GM18909 (cell line): ENCODE data around the gene WDR37.
"Not testable (repeated sequence)": the region's sequence is repeated elsewhere in the genome, so short reads cannot be mapped to it uniquely, and the experiment has no call there.

ENCODE experiments used
- ATAC-seq: cut with Tn5 transposase; IDR thresholded peaks from one replicate; pipeline ENCODE4 v1.9.1; 2021; ENCODE audit warnings: mild to moderate bottlenecking; ENCODE audit not compliant: unreplicated experiment, poor library complexity

The WDR37 gene

DNA sequence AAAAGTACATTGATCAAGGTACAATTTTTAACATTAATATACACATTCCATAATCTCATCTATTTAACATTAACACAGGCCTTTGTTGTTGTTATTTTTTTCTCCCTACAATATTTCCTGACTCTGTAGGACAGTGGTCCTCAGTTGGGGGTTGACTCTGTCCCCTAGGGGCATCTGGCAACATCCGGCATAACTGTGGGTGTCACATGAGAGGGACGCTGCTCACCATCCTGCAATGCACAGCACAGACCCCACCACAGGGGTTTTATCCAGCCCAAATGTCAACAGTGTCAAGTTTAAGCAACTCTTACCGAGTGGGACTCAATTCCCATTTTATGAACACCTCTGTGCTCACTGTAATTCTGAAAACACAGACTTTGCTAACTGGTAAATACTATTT lies 16.1 kb upstream of the WDR37 start:
- no peak for ATAC-seq

DNA sequence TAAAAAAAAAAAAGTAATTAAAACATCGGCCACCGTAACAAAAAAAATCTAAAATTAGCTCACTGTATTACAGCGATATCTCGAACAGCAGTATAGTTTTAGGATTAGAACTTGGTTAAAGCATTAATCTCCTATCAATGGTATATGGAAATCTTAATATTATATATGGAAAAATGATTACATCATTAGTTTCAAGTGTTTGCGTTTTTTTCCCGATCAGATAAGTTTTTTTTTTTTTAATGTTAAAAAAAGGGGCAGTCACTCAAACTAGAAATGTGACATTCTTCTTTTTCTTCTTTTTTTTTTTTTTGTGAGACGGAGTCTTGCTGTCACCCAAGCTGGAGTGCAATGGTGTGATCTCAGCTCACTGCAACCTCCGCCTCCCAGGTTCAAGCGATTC lies 14.7 kb upstream of the WDR37 start:
- no peak for ATAC-seq

DNA sequence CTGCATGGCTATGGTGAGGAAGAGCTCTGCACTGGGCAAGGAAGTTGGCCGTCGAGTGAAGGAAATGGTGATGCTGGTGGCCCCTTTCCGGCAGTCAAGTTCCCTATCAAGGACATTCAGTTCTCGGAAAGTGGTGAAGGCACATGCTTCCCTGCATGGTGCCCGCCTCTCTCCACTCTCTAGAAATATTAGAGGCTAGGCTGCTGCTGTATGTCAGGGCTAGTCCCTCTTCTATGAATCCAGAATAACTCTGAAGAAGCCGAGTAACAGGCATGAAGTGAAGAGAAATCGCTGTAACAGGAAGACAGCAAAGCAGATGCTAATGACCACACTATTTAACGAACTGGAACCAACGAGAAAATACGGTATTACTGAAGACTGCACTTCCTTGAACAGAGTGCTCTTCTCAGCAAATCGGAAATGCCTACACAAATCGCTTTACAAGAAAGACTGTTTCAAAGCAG lies 12.6 kb upstream of the WDR37 start:
- peak; percentile 63 for ATAC-seq

DNA sequence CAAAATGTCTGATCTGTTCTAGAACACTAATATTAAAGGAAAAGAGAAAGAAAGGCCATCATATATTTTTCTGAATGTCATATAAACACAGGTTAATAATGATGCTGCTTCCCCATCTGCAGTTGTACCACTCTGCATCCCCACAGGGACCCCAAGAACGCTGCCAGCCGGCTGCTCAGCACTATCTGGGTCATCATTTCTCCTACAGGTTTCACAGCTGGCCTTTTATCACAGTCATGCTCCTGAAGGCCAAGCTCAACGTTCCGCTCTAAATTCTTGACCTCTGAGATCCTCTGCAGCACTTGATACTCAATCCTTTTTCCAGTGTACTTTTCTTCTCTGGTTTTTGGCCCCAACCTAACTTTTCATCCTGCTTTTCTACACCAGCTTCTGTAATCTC lies 12.0 kb upstream of the WDR37 start:
- ATAC-seq = no peak

DNA sequence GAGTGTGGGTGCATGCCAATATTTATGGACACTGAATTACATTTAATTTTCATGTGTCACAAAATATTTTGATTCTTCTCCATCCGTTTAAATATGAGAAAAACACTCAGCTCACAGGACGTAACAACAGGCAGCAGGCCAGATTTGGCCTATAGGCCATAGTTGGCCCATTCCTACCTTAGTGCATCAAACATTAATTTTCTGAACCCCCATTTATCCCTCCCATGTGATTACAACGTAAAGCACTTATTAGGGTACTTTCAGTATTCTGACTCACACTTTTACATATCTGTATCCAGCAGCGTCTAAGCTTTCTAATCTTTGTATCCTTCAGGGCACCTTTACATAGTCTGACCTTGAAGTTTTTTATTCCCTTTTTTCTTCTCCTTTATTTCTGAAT lies 11.2 kb upstream of the WDR37 start:
- ATAC-seq = no peak

DNA sequence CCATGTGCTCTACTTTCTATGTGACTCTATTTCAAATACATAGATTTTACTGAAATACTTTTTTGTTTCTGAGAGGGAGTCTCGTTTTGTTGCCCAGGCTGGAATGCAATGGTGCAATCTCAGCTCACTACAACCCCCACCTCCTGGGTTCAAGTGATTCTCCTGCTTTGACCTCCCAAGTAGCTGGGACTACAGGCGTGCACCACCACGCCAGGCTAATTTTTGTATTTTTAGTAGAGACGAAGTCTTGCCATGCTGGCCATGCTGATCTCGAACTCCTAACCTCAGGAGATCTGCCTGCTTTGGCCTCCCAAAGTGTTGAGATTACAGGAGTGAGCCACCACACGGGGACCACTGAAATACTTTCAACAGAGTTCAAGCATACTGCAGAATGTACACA lies 10.8 kb upstream of the WDR37 start:
- ATAC-seq = no peak

- ATAC-seq = no peak
Observed at GRCh38 chr10:1047937-1048336, 8.2 kb upstream of the WDR37 start.

GRCh38 chr10:1048349-1048731 lies 7.8 kb upstream of the WDR37 start:
- ATAC-seq = no peak

- ATAC-seq = peak; percentile 84
Observed at GRCh38 chr10:1048732-1049424, 7.3 kb upstream of the WDR37 start, which contains the start of gene IDI1. Gene IDI1, minus strand, starts transcription at chr10:1049119. Its CDS starts 116 bp downstream, at chr10:1049003.

GRCh38 chr10:1049425-1049958 lies 6.7 kb upstream of the WDR37 start:
- peak; percentile 1 for ATAC-seq

- no peak for ATAC-seq
Observed at GRCh38 chr10:1050145-1050544, 6.0 kb upstream of the WDR37 start.

DNA sequence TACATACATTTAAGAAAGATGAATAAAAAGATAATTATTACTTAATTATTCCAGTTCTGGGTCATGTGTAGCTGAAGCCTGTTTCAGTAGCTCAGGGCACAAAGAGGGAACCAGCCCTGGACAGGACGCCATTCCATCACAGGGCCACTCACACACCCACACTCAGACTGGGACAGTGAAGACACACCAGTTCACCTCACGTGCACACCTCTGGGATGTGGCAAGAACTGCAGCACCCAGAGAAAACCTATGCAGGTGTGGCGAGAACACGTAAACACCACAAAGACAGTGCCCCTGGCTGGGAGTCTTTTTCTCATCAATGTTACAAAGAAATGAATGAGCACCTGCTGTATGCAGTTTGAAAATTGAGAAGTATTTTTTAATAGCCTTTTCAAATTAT lies 5.6 kb upstream of the WDR37 start:
- ATAC-seq = no peak

GRCh38 chr10:1054684-1055083 lies 1.5 kb upstream of the WDR37 start:
- ATAC-seq = no peak

DNA sequence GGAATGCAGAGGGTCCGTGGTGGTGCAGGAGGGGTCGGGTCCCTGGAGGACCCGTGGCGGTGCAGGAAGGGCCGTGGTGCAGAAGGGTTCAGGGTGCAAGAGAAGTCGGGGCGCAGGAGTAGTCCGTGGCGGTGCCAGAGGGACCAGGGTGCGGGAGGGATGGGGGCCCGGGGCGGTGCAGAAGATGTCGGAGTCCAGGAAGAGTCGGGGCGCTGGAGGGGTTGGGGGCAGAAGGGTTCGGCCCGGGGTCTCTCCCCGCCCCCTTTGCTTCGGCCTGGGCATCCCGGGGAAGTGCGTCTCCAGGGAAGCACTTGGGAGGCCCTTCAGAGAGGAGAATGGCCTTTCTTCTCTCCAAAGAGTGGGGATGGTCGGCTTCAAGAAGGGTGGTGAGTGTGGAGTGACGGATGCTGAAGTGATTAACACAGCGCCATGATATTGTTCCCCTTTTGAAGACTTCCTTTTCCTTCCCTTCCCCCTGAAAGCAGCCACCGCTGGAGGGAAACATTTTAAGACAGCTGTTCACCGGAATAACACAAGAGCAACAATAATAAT lies 997 bp downstream of the WDR37 start:
- no peak for ATAC-seq

GRCh38 chr10:1058017-1058416 lies 1.8 kb downstream of the WDR37 start:
- no peak for ATAC-seq

DNA sequence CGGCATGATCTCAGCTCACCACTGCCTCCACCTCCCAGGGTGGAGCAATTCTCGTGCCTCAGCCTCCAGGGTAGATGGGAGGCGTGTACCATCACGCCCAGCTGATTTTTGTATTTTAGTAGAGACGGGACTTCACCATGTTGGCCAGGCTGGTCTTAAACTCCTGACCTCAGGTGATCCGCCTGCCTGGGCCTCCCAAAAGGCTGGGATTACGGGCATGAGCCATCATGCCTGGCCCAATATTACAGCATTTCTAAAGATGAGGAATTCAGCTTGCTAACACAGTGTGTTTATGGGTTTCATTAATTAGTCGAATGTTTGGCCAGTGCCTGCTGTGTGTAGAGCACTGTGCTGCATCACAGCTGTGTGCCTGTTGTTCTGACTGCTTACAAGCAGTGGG lies 3.7 kb downstream of the WDR37 start:
- no peak for ATAC-seq

GRCh38 chr10:1061930-1062774 lies 6.0 kb downstream of the WDR37 start:
- ATAC-seq = no peak

- no peak for ATAC-seq
Observed at GRCh38 chr10:1063232-1063865, 7.2 kb downstream of the WDR37 start.

DNA sequence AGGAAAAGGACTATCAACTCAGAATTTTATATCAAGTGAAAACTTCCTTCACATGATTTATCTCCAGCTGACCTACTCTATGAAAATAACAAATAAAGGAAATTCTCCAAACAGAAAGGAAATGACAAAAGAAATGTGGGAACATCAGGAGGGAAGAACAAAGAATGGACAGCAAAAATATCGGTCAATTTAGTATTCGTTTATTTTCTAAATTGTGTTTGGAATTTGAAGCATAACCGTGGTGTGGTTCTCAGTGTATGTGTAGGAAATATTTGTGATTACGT lies 8.7 kb downstream of the WDR37 start:
- no peak for ATAC-seq

DNA sequence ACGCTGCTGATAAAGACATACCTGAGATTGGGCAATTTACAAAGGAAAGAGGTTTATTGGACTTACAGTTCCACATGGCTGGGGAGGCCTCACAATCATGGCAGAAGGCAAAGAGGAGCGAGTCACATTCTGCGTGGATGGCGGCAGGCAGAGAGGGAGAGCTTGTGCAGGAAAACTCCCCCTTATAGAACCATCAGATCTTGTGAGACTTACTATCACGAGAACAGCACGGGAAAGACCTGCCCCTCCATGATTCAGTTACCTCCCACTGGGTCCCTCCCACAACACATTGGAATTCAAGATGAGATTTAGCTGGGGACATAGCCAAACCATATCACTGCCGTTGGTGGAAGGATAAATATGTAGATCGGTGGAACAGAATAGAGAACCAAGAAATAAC lies 10.5 kb downstream of the WDR37 start:
- ATAC-seq = not testable (repeated sequence)
